Measurements from ENCODE around the gene ITGA5. TPM values are rescaled to one million over a fixed set of nuclear protein-coding genes. Genes with fewer than 3 reads are reported as not detected.

Gene ITGA5
- total and polyA plus RNA-seq, 2 of the 13 experiments (the other 11 are each of a cell fraction or from before 2014, with no cell fraction given) = 0.20 to 0.40 TPM

DNA sequence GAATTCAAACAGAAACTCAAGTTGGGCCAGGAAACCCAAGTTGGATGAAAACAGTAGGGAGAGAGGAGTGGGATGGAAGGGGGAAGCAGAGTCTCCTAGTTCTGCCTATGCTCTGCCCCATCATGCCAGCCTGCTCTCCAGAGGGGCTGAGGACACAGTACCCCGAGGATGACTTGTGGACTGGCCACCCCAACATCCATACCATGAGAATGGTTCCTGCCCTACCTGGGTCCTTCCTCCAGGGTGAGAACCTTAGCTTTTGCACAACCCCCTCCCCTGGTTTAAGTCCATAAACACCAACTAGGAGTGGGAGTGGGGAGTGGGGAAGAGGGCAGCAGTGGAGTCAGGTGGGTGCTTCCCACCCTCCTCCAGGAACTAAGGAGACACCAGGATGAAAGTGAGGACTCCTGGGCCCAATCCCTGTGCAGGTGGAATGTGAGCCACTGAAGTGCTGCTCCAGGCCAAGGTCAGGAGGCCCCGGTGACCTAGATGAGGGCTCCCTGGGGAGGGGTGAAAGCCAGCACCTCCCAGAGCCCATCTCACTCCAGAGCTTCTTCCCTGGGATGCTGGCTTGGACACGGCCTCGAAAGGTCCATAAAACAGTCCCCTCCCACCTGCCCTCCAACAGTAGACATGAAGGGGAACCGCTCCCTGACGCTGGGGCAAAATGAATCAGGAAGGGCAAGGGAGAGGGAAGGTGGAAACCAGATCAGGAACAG lies 41.1 kb downstream of the ITGA5 start:
- BruUV-seq (replicated peaks) = no TSS peak
- ATAC-seq = peak; percentile 7; the same call in 2 of the 3 replicates
- H3K27me3 ChIP-seq (ENCODE audit: control insufficient read depth in 1 of 2, insufficient read depth in 2 of 2, low read length in 2 of 2) = peaks cover 0 to 14% of the 10 kb centered on the region in 2 experiments; a peak in 1 of 5 replicates
- no peaks in the 10 kb centered on the region for H3K9me3 ChIP-seq (ENCODE audit: low read length)
- H3K4me2 ChIP-seq (ENCODE audit: low read depth, low read length) = peak overlapping the region; percentile 100
- H4K20me1 ChIP-seq (ENCODE audit: insufficient read depth, low read length) = no peaks in the 10 kb centered on the region
- DNase-seq (ENCODE audit: low spot score) = no peak
- peaks cover 19% of the 10 kb centered on the region for H3K4me1 ChIP-seq (ENCODE audit: insufficient read depth, low read length)
- peak; percentile 55 for TF ChIP-seq NR2F6 (IDR thresholded peaks at IDR 0.05)
- peak; percentile 27; the same call in 1 of the 2 replicates for TF ChIP-seq NR2F6 (CRISPR knock-in tag; IDR thresholded peaks at IDR 0.05)
- TF ChIP-seq POGK (CRISPR knock-in tag; conservative IDR thresholded peaks at IDR 0.05) = 0 out of 2 replicates have a peak, but pooled peaks have one; percentile 8
- no peak for TF ChIP-seq WIZ (CRISPR knock-in tag; IDR thresholded peaks at IDR 0.05)
- TF ChIP-seq NR2F1 (CRISPR knock-in tag; IDR thresholded peaks at IDR 0.05) = 0 out of 4 replicates have a peak, but pooled peaks of 1 of the 2 experiments have one; percentile 36
- TF ChIP-seq RBFOX2 (IDR thresholded peaks at IDR 0.05; ENCODE audit: low read depth, low read length) = no peak
- 0 out of 2 replicates have a peak, but pooled peaks have one; percentile 17 for TF ChIP-seq ZNF263 (CRISPR knock-in tag; IDR thresholded peaks at IDR 0.05)
- no peak for TF ChIP-seq TCF7 (IDR thresholded peaks at IDR 0.05; ENCODE audit: low read depth)
- TF ChIP-seq, protein P1, sequence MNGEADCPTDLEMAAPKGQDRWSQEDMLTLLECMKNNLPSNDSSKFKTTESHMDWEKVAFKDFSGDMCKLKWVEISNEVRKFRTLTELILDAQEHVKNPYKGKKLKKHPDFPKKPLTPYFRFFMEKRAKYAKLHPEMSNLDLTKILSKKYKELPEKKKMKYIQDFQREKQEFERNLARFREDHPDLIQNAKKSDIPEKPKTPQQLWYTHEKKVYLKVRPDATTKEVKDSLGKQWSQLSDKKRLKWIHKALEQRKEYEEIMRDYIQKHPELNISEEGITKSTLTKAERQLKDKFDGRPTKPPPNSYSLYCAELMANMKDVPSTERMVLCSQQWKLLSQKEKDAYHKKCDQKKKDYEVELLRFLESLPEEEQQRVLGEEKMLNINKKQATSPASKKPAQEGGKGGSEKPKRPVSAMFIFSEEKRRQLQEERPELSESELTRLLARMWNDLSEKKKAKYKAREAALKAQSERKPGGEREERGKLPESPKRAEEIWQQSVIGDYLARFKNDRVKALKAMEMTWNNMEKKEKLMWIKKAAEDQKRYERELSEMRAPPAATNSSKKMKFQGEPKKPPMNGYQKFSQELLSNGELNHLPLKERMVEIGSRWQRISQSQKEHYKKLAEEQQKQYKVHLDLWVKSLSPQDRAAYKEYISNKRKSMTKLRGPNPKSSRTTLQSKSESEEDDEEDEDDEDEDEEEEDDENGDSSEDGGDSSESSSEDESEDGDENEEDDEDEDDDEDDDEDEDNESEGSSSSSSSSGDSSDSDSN (CRISPR knock-in tag; IDR thresholded peaks at IDR 0.05) = 0 out of 2 replicates have a peak, but pooled peaks have one; percentile 1
- TF ChIP-seq PATZ1 (CRISPR knock-in tag; IDR thresholded peaks at IDR 0.05) = peak; percentile 31; the same call in 1 of the 2 replicates
- H3K79me2 ChIP-seq (ENCODE audit: insufficient read depth, low read length) = no peaks in the 10 kb centered on the region
- peak overlapping the region in 1 of 3 experiments; percentile 71; a peak in 2 of 6 replicates for H3K4me3 ChIP-seq (replicated peaks in 1 of 3; ENCODE audit: insufficient read depth in 1 of 3, low read depth in 2 of 3, low read length in 3 of 3)
- H2AFZ ChIP-seq (ENCODE audit: low read length) = no peak overlapping the region
- CTCF ChIA-PET (ENCODE audit: low intra/inter-chr PET ratio, low total read pairs) = interaction anchor here (2.0 to 2.4 kb wide), 3 partner anchors 9 to 163 kb away, joined by 9 to 27 read pairs (median 18); no protein-coding TSS in a partner anchor
- no peaks in the 10 kb centered on the region for H3K36me3 ChIP-seq (replicated peaks in 1 of 2; ENCODE audit: control insufficient read depth in 1 of 2, insufficient read depth in 2 of 2, low read length in 2 of 2)
- intact Hi-C loops (cut with micrococcal nuclease; ENCODE audit: unreplicated experiment) (no loop called here), in situ Hi-C loops (cut with HindIII; ENCODE audit: extremely low pct_ligation_motif_present, low pct_unique_long_range_greater_than_20kb) (loop anchor here (10.0 kb wide), 1 partner anchor 383 kb away; no protein-coding TSS in a partner anchor)
- no peak overlapping the region for H3K9ac ChIP-seq (ENCODE audit: insufficient read depth, low read depth, low read length)
- WGBS (ENCODE audit: low lambda C conversion rate) = 44% methylated on average over 4 of the region's 6 CpGs
- POLR2A ChIA-PET = no interaction called here
- H3K27ac ChIP-seq (ENCODE audit: extremely low read length, insufficient read depth, low read length) = no peak overlapping the region
- no peak for FAIRE-seq
